GM23338 (cell line): ENCODE data around the gene GAGE13. TPM values are rescaled to one million over a fixed set of nuclear protein-coding genes. Genes with fewer than 3 reads are reported as not detected.

Experiments used
- ATAC-seq: fragments of 200-7000 bp; cut with Tn5 transposase; 3 replicates; pipeline ENCODE4 v1.9.1; 2020
- DNase-seq: peaks from one replicate; pipeline ENCODE4 v3.0.0-alpha.2; 2015; ENCODE audit warnings: low spot score
- H2AFZ ChIP-seq: fragments of 200-600 bp; sonication (generic); 2 replicates; pipeline ENCODE4 v1.8.0; 2016; ENCODE audit warnings: antibody characterized with exemption, mild to moderate bottlenecking, moderate library complexity
- H3F3A ChIP-seq: fragments of 200-600 bp; sonication (generic); replicated peaks from 2 replicates; pipeline ENCODE4 v1.8.0; 2017; ENCODE audit warnings: antibody characterized with exemption, mixed run types, low read depth
- H3K27ac ChIP-seq: fragments of 200-600 bp; sonication (generic); 2 replicates; pipeline ENCODE4 v1.6.1; 2016; ENCODE audit warnings: low read depth
- H3K27me3 ChIP-seq: fragments of 200-600 bp; sonication (generic); 2 replicates; pipeline ENCODE4 v1.8.0; 2016; ENCODE audit warnings: mild to moderate bottlenecking, mixed run types, moderate library complexity; ENCODE audit not compliant: insufficient read depth
- H3K36me3 ChIP-seq: fragments of 200-600 bp; sonication (generic); 2 replicates; pipeline ENCODE4 v1.8.0; 2016; ENCODE audit warnings: mild to moderate bottlenecking; ENCODE audit not compliant: insufficient read depth
- H3K4me1 ChIP-seq: fragments of 200-600 bp; sonication (generic); 2 replicates; pipeline ENCODE4 v1.8.0; 2016; ENCODE audit warnings: mild to moderate bottlenecking, moderate library complexity; ENCODE audit not compliant: insufficient read depth
- H3K4me2 ChIP-seq: fragments of 200-600 bp; sonication (generic); 2 replicates; pipeline ENCODE4 v1.7.1; 2017; ENCODE audit warnings: mixed run types
- H3K4me3 ChIP-seq: fragments of 200-600 bp; sonication (generic); 2 replicates; pipeline ENCODE4 v1.6.1; 2016; ENCODE audit warnings: mixed run types
- H3K79me2 ChIP-seq: fragments of 200-600 bp; sonication (generic); replicated peaks from 2 replicates; pipeline ENCODE4 v1.8.0; 2017; ENCODE audit warnings: mild to moderate bottlenecking; ENCODE audit not compliant: insufficient read depth
- H3K9me2 ChIP-seq: fragments of 200-600 bp; sonication (generic); 2 replicates; pipeline ENCODE4 v1.8.0; 2017; ENCODE audit not compliant: insufficient read depth
- H4K20me1 ChIP-seq: fragments of 200-600 bp; sonication (generic); replicated peaks from 2 replicates; pipeline ENCODE4 v1.8.0; 2017; ENCODE audit warnings: mild to moderate bottlenecking; ENCODE audit not compliant: insufficient read depth
- H3K27ac Mint-ChIP-seq: 2 replicates; pipeline ENCODE4 v1.8.0; 2020; ENCODE audit warnings: inconsistent platforms, mild to moderate bottlenecking, moderate library complexity, mixed read lengths
- H3K27me3 Mint-ChIP-seq: 3 replicates; pipeline ENCODE4 v1.8.0; 2022; ENCODE audit warnings: low read depth, mild to moderate bottlenecking, moderate library complexity, mixed read lengths, inconsistent platforms; ENCODE audit not compliant: insufficient read depth, poor library complexity
- H3K36me3 Mint-ChIP-seq: 3 replicates; pipeline ENCODE4 v1.8.0; 2021; ENCODE audit warnings: low read depth, mild to moderate bottlenecking, inconsistent platforms, moderate library complexity, mixed read lengths
- H3K4me1 Mint-ChIP-seq: 3 replicates; pipeline ENCODE4 v1.8.0; 2020; ENCODE audit warnings: mild to moderate bottlenecking, inconsistent platforms, mixed read lengths
- H3K4me3 Mint-ChIP-seq: 3 replicates; pipeline ENCODE4 v1.8.0; 2021; ENCODE audit warnings: moderate library complexity, mild to moderate bottlenecking, inconsistent platforms, mixed read lengths
- H3K9me3 Mint-ChIP-seq: 3 replicates; pipeline ENCODE4 v1.8.0; 2020; ENCODE audit warnings: moderate library complexity, mild to moderate bottlenecking, inconsistent platforms, mixed read lengths
- CREB1 ChIP-seq: fragments of 250-450 bp; sonication (Bioruptor Pico); IDR thresholded peaks from 2 replicates; pipeline ENCODE4 v1.5.0; 2020; ENCODE audit warnings: low read depth, mild to moderate bottlenecking, moderate library complexity
- CTCF ChIP-seq, 2 experiments: fragments of 200-600 bp in 1 of 2; sonication (generic) in 1 of 2; conservative IDR thresholded peaks; 2 replicates each; pipeline versions ENCODE4 v1.5.1 to v1.6.1; 2016 to 2017; ENCODE audit warnings: antibody characterized with exemption in 2 of 2, low read depth in 2 of 2, mild to moderate bottlenecking in 2 of 2, moderate library complexity in 1 of 2
- ETS1 ChIP-seq: IDR thresholded peaks from 2 replicates; pipeline ENCODE4 v1.6.1; 2016; ENCODE audit warnings: antibody characterized with exemption
- EZH2 ChIP-seq: fragments of 200-600 bp; sonication (generic); IDR thresholded peaks from one replicate; pipeline ENCODE4 v1.8.0; 2017; ENCODE audit warnings: antibody characterized with exemption, mild to moderate bottlenecking, low read depth; ENCODE audit not compliant: unreplicated experiment
- EZH2phosphoT487 ChIP-seq: fragments of 200-600 bp; sonication (generic); IDR thresholded peaks from one replicate; pipeline ENCODE4 v1.8.1; 2018; ENCODE audit warnings: antibody characterized with exemption; ENCODE audit not compliant: unreplicated experiment
- NANOG ChIP-seq: IDR thresholded peaks from 2 replicates; pipeline ENCODE4 v1.6.1; 2016; ENCODE audit warnings: antibody characterized with exemption, borderline replicate concordance
- POLR2AphosphoS5 ChIP-seq: IDR thresholded peaks from 2 replicates; pipeline ENCODE4 v1.6.1; 2016; ENCODE audit warnings: antibody characterized with exemption, low read depth
- REST ChIP-seq: IDR thresholded peaks from one replicate; pipeline ENCODE4 v1.6.1; 2018; ENCODE audit warnings: antibody characterized with exemption; ENCODE audit not compliant: unreplicated experiment
- STAT1 ChIP-seq: IDR thresholded peaks from one replicate; pipeline ENCODE4 v1.6.1; 2016; ENCODE audit warnings: antibody characterized with exemption; ENCODE audit not compliant: unreplicated experiment
- ZNF114 ChIP-seq: fragments of 250-450 bp; sonication (Bioruptor Pico); IDR thresholded peaks from 2 replicates; pipeline ENCODE4 v1.5.0; 2020; ENCODE audit warnings: mild to moderate bottlenecking, moderate library complexity
- ZNF331 ChIP-seq: fragments of 250-450 bp; sonication (Bioruptor Pico); IDR thresholded peaks from 2 replicates; pipeline ENCODE4 v1.5.0; 2020; ENCODE audit warnings: low read depth, mild to moderate bottlenecking, moderate library complexity
- ZNF462 ChIP-seq: fragments of 250-450 bp; sonication (Bioruptor Pico); IDR thresholded peaks from 2 replicates; pipeline ENCODE4 v1.5.0; 2020; ENCODE audit warnings: mild to moderate bottlenecking, moderate library complexity
- polyA plus RNA-seq: library from polyadenylated mRNA; unstranded; fragments of >200 nt; fragmentation: Nextera tagmentation; extraction: Ambion mirVana; gene quantifications from 2 replicates; pipeline ENCODE4 v1.2.1, GENCODE V29; 2016
- total RNA-seq: library from RNA; depleted of rRNA; stranded (reverse); fragments of >200 nt; shearing (Covaris generic); gene quantifications from 2 replicates; pipeline ENCODE4 v1.2.3, GENCODE V29; 2014

The GAGE13 gene
- total and polyA plus RNA-seq, 2 experiments from 2014 or later: not detected

GRCh38 chrX:49303346-49303745 lies 28.0 kb upstream of the GAGE13 start, which contains the start of gene GAGE10:
TSS of gene GAGE10 (plus strand) at chrX:49303646. CDS start at chrX:49304860, 1,214 bp downstream.
- no peak within 1 kb of the TSS for H3K27ac Mint-ChIP-seq
- no peak for ATAC-seq
- H3K27me3 Mint-ChIP-seq: peaks cover 5% of the 10 kb centered on the region
- no peak within 1 kb of the TSS for H2AFZ ChIP-seq
- no peak within 1 kb of the TSS for H3K4me3 Mint-ChIP-seq
- no peak for DNase-seq
- H3K27me3 ChIP-seq: no peaks in the 10 kb centered on the region
- no peaks in the 10 kb centered on the region for H3K4me1 ChIP-seq
- H3K4me3 ChIP-seq: no peak within 1 kb of the TSS
- H3K27ac ChIP-seq: no peak within 1 kb of the TSS
- peaks cover 18% of the 10 kb centered on the region for H3K4me1 Mint-ChIP-seq
- no peaks in the 10 kb centered on the region for H4K20me1 ChIP-seq
- TF ChIP-seq CTCF (conservative IDR thresholded peaks at IDR 0.05; ENCODE audit: low read depth in 2 of 2): no peak
- no peak for TF ChIP-seq ZNF114 (CRISPR knock-in tag)
- TF ChIP-seq CREB1 (CRISPR knock-in tag): no peak
- no peak for TF ChIP-seq POLR2AphosphoS5
- TF ChIP-seq ZNF331 (CRISPR knock-in tag): no peak
- no peak for TF ChIP-seq STAT1
- no peak for TF ChIP-seq NANOG
- TF ChIP-seq EZH2phosphoT487: no peak
- TF ChIP-seq ETS1: no peak
- no peak for TF ChIP-seq ZNF462
- no peak for TF ChIP-seq EZH2
- no peak for TF ChIP-seq REST
- no peaks in the 10 kb centered on the region for H3K9me2 ChIP-seq
- H3K4me2 ChIP-seq: no peak within 1 kb of the TSS
- H3K9me3 Mint-ChIP-seq: 0 out of 3 replicates have a peak, but pooled peaks cover 8% of the 10 kb centered on the region
- no peaks in the 10 kb centered on the region for H3F3A ChIP-seq
- H3K79me2 ChIP-seq: no peaks in the 10 kb centered on the region
- no peaks in the 10 kb centered on the region for H3K36me3 ChIP-seq
- 0 out of 3 replicates have a peak, but pooled peaks cover 5% of the 10 kb centered on the region for H3K36me3 Mint-ChIP-seq
